K562 (cell line): ENCODE data around the gene MARCKS. TPM values are rescaled to one million over a fixed set of nuclear protein-coding genes. Genes with fewer than 3 reads are reported as not detected.
A peak's percentile ranks its signal among the peaks of the same experiment; 100 is the strongest.

Experiments used
- ATAC-seq: fragments of 200-7000 bp; cut with Tn5 transposase; 3 replicates; pipeline ENCODE4 v1.9.1; 2020; ENCODE audit warnings: moderate library complexity
- BruUV-seq: library from RNA; stranded (reverse); fragments of 400-500 nt; replicated peaks from 2 replicates; lab custom pipeline; 2021; lab: Mats Ljungman, UMichigan
- CTCF ChIA-PET: fragments of 300-600 bp; formaldehyde crosslinking; extraction: SDS; loops from one replicate; lab custom pipeline; 2021; ENCODE audit warnings: low intra/inter-chr PET ratio; lab: Yijun Ruan, JAX
- POLR2A ChIA-PET: fragments of 300-600, 350-650 bp; sonication (Branson Sonifier 250); formaldehyde crosslinking; extraction: SDS; loops from one replicate; lab custom pipeline; 2021; ENCODE audit warnings: antibody characterized with exemption, inconsistent platforms; lab: Yijun Ruan, JAX
- DNase-seq, 4 experiments: peaks; one replicate each; pipeline versions ENCODE4 v3.0.0 to v3.0.0-alpha.2; 2011 to 2018; ENCODE audit warnings: low spot score in 3 of 4, mixed read lengths in 3 of 4; ENCODE audit errors: extremely low read depth in 1 of 4
- FAIRE-seq: peaks from 2 replicates; lab custom pipeline; 2011; peaks lifted over from hg19 to GRCh38; lab: Jason Lieb, UNC
- H2AFZ ChIP-seq: 2 replicates; pipeline ENCODE4 v1.6.0; 2011; ENCODE audit warnings: low read depth, low read length, control low read depth, inconsistent platforms
- H3K27ac ChIP-seq: fragments of 200-600 bp; 3 replicates; pipeline ENCODE4 v1.8.0; 2011; ENCODE audit warnings: low read depth, mild to moderate bottlenecking, control low read depth, inconsistent platforms, low read length, moderate library complexity, mixed read lengths; ENCODE audit errors: extremely low read depth
- H3K27me3 ChIP-seq, 2 experiments: fragments of 300-600 bp in 1 of 2; 2 replicates in 1 of 2; 3 replicates in 1 of 2; pipeline versions ENCODE4 v1.6.0 to v1.8.0; 2011; ENCODE audit warnings: inconsistent platforms in 2 of 2, low read length in 2 of 2, mild to moderate bottlenecking in 1 of 2, mixed read lengths in 1 of 2, moderate library complexity in 1 of 2; ENCODE audit not compliant: control insufficient read depth in 2 of 2, insufficient read depth in 2 of 2
- H3K36me3 ChIP-seq: fragments of 300-600 bp; 3 replicates; pipeline ENCODE4 v1.8.0; 2011; ENCODE audit warnings: mild to moderate bottlenecking, low read length, inconsistent platforms; ENCODE audit not compliant: control insufficient read depth, insufficient read depth
- H3K4me1 ChIP-seq, 2 experiments: fragments of 200-600 bp in 1 of 2; replicated peaks in 1 of 2; 2 replicates in 1 of 2; 3 replicates in 1 of 2; pipeline versions ENCODE4 v1.5.1 to v1.8.0; 2011; ENCODE audit warnings: inconsistent platforms in 2 of 2, low read length in 2 of 2, mild to moderate bottlenecking in 1 of 2, mixed read lengths in 1 of 2, moderate library complexity in 1 of 2; ENCODE audit not compliant: control insufficient read depth in 2 of 2, insufficient read depth in 2 of 2
- H3K4me2 ChIP-seq: 2 replicates; pipeline ENCODE4 v1.6.1; 2011; ENCODE audit warnings: low read length, control low read depth, inconsistent platforms, mixed read lengths; ENCODE audit not compliant: insufficient read depth
- H3K4me3 ChIP-seq: fragments of 200-600 bp; sonication (generic), shearing (Covaris generic); 2 replicates; pipeline ENCODE4 v1.5.1; 2016; ENCODE audit warnings: control low read depth, inconsistent platforms
- H3K79me2 ChIP-seq: fragments of 200-600 bp; 3 replicates; pipeline ENCODE4 v1.8.0; 2011; ENCODE audit warnings: low read length, inconsistent platforms; ENCODE audit not compliant: control insufficient read depth, insufficient read depth
- H3K9ac ChIP-seq, 2 experiments: 2 replicates each; pipeline versions ENCODE4 v1.6.0 to v1.6.1; 2011; ENCODE audit warnings: low read depth in 2 of 2, low read length in 2 of 2, control low read depth in 1 of 2, inconsistent platforms in 1 of 2, mild to moderate bottlenecking in 1 of 2, mixed read lengths in 1 of 2; ENCODE audit not compliant: insufficient read depth in 1 of 2
- H3K9me1 ChIP-seq: one replicate; pipeline ENCODE4 v1.6.0; 2011; ENCODE audit warnings: inconsistent platforms, mild to moderate bottlenecking, low read length, moderate library complexity; ENCODE audit not compliant: control insufficient read depth, insufficient read depth
- H3K9me3 ChIP-seq: replicated peaks from 2 replicates; pipeline ENCODE4 v1.5.1; 2011; ENCODE audit warnings: low read depth, low read length, inconsistent platforms; ENCODE audit not compliant: control insufficient read depth, insufficient read depth
- H4K20me1 ChIP-seq: replicated peaks from 2 replicates; pipeline ENCODE4 v1.6.1; 2011; ENCODE audit warnings: low read length, inconsistent platforms, mixed read lengths; ENCODE audit not compliant: control insufficient read depth, insufficient read depth
- ETV6 ChIP-seq, 3 experiments: fragments of 150-350 bp in 1 of 3; sonication (generic) in 1 of 3; formaldehyde crosslinking in 1 of 3; IDR thresholded peaks; 2 replicates each; pipeline versions ENCODE4 v1.6.1 to v1.8.0; 2014 to 2022; ENCODE audit warnings: borderline replicate concordance in 2 of 3, low read depth in 2 of 3, antibody characterized with exemption in 1 of 3, low read length in 1 of 3, mild to moderate bottlenecking in 1 of 3, missing genetic modification reagents in 1 of 3
- TAF9B ChIP-seq: fragments of 450-650 bp; IDR thresholded peaks from 2 replicates; pipeline ENCODE4 v1.6.1; 2018; ENCODE audit warnings: mild to moderate bottlenecking; ENCODE audit not compliant: partially characterized antibody
- ZNF175 ChIP-seq: fragments of 200-800 bp; sonication (Bioruptor generic); IDR thresholded peaks from 2 replicates; pipeline ENCODE4 v1.6.1; 2016; ENCODE audit warnings: low read depth, mild to moderate bottlenecking, missing genetic modification characterization, missing compliant biosample characterization
- WGBS: fragments of 100-300 bp; shearing (Covaris generic); methylation state at CpG from one replicate; pipeline ENCODE4 v1.1.6; 2016; ENCODE audit warnings: low coverage, mixed read lengths; ENCODE audit not compliant: insufficient coverage; ENCODE audit errors: missing lambda C conversion rate; 5-methylcytosine and 5-hydroxymethylcytosine counted together
- in situ Hi-C: fragments of 300-500 bp; cut with MboI; formaldehyde crosslinking; loops from 4 replicates; pipeline ENCODE4 v1.15.0; 2018; ENCODE audit warnings: inconsistent platforms, mixed read lengths
- intact Hi-C: fragments of 100-400 bp; cut with micrococcal nuclease; formaldehyde crosslinking; loops from 2 replicates; pipeline ENCODE4 v1.14.2; 2022
- polyA plus RNA-seq, 8 experiments: library from polyadenylated mRNA; depleted of rRNA in 4 of 8; stranded (reverse) in 5 of 8; unstranded in 3 of 8; fragments of >200 nt; fragmentation: Nextera tagmentation in 2 of 8; fragmentation: Illumina TruSeq in 1 of 8; extraction: Ambion mirVana in 2 of 8; extraction: Trizol in 1 of 8; gene quantifications; 2 replicates each; pipeline versions ENCODE4 v1.2.1 to v1.2.3, GENCODE V29; 2011 to 2014; ENCODE audit warnings: inconsistent platforms in 1 of 8, missing spikeins in 1 of 8
- total RNA-seq, 7 experiments: library from RNA; depleted of rRNA in 6 of 7; stranded (reverse); fragments of >200 nt in 6 of 7; fragmentation: Illumina TruSeq in 2 of 7; extraction: Trizol in 2 of 7; gene quantifications; 2 replicates each; pipeline versions ENCODE4 v1.2.1 to v1.2.3, GENCODE V29; 2011 to 2021; ENCODE audit warnings: low replicate concordance in 1 of 7

MARCKS gene
- total and polyA plus RNA-seq, 9 of the 15 experiments (the other 6 are each of a cell fraction or from before 2014, with no cell fraction given), result 0.15 to 2.7 (median 1.0) TPM

DNA sequence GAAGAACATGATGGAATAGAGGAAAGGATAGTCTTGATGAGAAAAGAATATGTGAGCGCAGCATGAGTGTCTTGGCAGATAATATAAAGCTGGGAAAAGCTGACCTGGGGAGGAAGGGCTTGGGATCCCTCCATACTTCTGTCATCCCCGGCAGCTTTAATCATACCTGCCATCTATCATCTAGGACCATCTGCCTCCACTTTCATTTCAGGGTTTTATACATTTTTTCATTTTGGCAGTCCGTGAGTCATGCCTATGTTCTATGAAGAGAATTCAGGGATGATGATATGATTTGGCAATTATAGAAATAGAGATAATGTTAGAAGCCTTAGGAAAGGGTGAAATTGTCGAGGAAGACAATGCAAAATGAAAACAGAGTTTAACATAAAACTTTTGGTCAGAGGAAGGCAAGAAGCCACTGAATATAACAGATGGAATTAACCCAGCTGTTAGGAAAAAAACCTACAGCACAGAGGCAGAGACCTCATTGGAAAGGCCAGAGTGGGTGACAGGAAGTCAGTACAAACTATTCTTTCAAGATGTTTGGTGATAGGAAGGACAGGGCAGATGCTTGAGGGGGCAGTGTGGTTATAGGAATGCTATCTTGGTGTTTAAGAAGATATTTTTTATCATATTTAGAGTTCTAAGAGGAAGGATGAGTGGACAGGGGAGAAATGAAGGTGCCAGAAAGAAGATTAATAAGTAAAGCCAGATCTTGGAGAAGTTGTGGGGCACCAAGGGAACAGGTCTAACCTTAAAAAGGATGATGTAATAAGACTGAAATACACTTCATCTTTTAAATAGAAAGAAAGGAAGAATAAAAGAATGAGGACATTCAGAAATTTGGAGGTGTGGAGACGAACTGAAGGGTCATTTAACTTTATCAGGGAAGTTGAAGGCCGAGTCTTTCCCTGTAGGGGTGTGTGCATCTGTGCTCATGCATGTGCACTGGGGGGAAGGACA lies 37.8 kb downstream of the MARCKS start (continued):
- 0 out of 2 replicates have a peak, but pooled peaks have one; percentile 20 for TF ChIP-seq ZNF175 (CRISPR knock-in tag)

DNA sequence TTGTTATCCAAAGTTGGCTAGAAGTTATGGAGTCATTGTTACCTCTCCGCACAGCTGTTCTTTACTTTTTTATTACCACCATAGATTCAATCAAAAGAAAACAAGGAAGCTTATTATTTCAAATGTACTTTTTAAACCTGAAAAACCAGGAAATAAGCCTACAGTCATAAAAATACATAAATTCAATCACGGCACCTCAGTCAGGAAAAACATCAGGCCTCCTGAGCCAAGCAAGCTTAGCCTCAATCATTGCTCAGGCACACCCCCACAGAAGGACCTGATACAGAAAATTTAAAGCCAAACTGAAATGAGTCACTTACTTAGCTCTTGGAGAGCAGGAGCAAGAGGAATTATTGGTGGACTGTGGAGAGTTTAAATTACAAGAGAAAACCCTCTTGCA lies 44.3 kb downstream of the MARCKS start:
- WGBS, result 6% methylated on average over 2 of the region's 2 CpGs
- H3K9me1 ChIP-seq, result no peaks in the 10 kb centered on the region
- no peaks in the 10 kb centered on the region for H3K79me2 ChIP-seq
- no peak overlapping the region for H3K9ac ChIP-seq
- no peaks in the 10 kb centered on the region for H3K36me3 ChIP-seq
- no peak overlapping the region for H3K4me2 ChIP-seq
- TF ChIP-seq ETV6 (IDR thresholded peaks at IDR 0.05; ENCODE audit: borderline replicate concordance in 1 of 2, low read depth in 2 of 2, low read length in 1 of 2), result no peak
- TF ChIP-seq ETV6 (CRISPR knock-in tag; IDR thresholded peaks at IDR 0.05; ENCODE audit: borderline replicate concordance), result no peak
- no peak for TF ChIP-seq TAF9B
- TF ChIP-seq, all 486 proteins: peak for 0
- intact Hi-C loops, result loop anchor here (10.0 kb wide), 2 partner anchors 1567 to 1717 kb away; no protein-coding TSS in a partner anchor
- H3K27ac ChIP-seq, result no peak overlapping the region
- FAIRE-seq, result no peak
- ATAC-seq, result no peak
- no peaks in the 10 kb centered on the region for H3K27me3 ChIP-seq
- H3K4me3 ChIP-seq, result no peak overlapping the region
- H3K4me1 ChIP-seq, result no peaks in the 10 kb centered on the region
- no peak overlapping the region for H2AFZ ChIP-seq
- no peak for DNase-seq
- in situ Hi-C loops, result loop anchor here (25.0 kb wide), 2 partner anchors 1014 to 1714 kb away; no protein-coding TSS in a partner anchor
- no TSS peak for BruUV-seq
- H4K20me1 ChIP-seq, result no peaks in the 10 kb centered on the region
- POLR2A ChIA-PET, result interaction anchor here (0.6 to 0.9 kb wide), 2 partner anchors 114 to 1861 kb away, joined by 3 read pairs; no protein-coding TSS in a partner anchor
- H3K9me3 ChIP-seq, result no peaks in the 10 kb centered on the region
- CTCF ChIA-PET, result no interaction called here
